DMS114 treated with DMSO at 0.1 percent for 48 hours (cell line): ENCODE results near the gene PLXDC1.

Experiments used
- DNase-seq: peaks from one replicate; lab custom pipeline; 2025; ENCODE audit not compliant: unreplicated experiment; lab: John Stamatoyannopoulos, UW

The PLXDC1 gene

DNA sequence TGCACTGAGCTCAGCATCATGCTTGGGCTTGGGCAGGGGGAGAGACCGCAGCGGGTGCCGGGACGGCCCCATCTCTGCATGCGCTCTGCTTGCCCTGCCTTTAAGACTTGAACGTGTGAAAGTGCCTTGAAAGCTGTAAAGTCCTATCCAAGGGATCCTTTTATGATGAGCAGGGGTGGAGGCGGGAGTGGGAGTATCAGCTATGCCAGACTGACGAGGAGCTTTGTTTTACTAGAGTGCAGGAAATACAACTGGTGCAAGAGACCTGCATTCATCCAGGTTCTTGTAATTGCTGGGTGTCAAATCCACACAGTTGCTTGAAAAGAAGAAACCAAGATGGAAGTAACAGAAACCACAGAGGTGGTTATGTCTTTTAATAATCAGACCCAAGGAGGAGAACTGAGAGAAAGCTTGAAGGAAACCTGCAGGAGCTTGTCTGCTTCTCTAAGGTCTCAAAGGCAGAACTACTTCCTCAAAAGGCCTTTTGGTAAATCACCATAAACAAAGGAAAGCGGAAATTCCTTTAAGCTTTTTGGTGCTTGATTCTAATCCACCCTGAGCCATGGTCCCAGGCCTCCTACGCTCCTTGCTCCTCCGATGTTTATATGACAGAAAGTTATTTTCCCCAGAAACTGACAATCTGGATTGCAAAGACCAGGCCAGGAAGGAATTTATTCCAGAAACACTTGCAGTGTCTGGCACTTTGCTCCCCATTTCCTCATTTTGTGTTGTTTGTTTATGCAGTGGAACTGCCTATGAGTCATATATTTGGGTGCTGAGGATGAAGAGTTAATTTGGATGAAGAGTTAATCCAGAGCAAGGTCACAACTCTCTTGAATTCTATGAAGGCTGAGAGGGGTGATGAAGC, 132.9 kb downstream of the PLXDC1 start:
- DNase-seq, result no peak

DNA sequence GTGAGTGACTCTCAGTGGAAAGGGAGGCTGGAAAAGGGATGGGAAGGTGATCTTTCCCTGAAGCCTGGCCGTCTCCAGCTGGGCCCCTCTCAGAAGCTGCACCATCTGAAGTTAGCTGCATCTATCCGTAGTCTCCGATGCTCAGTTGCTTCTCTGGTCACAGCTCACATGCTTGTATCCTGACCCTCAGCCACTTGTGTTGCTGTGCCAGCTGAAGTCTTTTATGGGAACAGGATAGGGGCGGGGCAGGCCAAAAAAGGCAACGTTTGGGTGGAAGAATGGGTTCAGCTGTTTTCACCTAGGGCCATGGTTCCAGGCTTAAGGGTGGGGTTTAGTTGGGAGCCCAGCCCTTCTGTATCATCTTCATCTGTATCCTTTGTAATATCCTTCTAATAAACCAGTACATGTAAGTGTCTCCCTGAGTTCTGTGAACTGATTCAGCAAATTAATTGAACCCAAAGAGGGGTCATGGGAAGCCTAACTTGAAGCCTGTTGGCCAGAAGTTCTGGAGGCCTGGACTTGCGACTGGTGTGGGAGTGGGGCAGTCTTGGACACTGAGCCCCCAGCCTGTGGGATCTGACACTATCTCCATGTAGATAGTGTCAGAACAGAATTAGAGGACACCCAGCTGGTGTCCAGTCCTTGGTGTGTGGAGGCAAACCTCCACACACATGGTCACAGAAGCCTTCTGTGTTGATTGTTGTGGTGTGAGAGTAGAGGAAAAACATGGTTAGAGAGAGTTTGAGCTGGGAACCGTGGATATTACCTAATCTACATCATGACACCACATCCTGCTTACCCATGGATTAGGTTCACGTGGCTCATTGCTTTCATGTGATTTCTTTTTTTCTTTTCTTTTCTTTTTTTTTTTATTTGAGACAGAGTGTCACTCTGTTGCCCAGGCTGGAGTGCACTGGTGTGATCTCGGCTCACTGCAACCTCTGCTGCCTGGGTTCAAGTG, 135.0 kb downstream of the PLXDC1 start:
- DNase-seq, result no peak

DNA sequence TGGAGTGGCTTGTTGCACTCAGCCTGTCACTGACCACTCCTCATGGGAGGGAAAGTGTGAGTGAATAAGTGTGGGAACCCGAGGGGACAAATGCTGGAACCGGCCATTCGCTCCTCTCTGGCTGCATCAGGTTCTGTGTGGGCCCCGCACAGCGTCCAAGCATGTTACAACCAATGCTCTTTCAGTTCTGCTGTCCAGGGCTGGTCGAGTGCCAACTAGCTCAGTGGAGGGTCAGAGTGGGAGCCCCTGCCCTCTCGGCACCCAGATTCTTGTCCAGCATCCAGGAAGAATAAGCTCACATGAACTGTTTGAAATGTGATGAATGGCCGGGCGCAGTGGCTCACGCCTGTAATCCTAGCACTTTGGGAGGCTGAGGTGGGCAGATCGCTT, 135.9 kb downstream of the PLXDC1 start:
- no peak for DNase-seq

DNA sequence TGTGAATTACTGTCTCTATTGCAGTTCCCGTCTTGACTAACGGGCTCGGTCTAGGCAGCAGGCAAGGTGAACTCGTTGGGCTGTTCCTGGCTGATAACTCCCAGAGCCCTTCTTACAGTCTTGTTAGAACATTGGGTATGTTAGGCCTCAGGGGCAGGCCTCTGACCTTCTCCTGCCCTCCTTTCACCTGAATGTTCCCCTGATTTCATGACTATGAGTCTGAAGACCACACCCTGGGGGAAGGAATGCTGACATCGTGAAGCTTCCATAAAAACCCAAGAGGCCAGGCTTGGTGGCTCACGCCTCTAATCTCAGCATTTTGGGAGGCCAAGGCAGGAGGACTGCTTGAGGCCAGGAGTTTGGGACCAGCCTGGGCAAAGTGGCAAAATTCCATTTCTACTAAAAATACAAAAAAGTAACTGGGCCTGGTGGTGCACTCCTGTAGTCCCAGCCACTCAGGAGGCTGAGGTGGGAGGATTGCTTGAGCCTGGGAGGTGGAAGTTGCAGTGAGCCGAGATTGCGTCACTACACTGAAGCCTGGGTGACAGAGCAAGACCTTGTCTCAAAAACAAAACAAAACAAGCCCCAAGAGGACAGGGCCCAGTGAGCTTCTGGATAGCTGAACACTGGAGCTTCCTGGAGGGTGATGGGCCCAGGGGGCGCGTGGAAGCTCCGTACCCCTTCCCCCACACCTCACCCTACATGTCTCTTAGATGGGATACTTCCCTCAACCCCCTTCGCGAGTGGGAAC, 136.5 kb downstream of the PLXDC1 start:
- DNase-seq, result no peak

DNA sequence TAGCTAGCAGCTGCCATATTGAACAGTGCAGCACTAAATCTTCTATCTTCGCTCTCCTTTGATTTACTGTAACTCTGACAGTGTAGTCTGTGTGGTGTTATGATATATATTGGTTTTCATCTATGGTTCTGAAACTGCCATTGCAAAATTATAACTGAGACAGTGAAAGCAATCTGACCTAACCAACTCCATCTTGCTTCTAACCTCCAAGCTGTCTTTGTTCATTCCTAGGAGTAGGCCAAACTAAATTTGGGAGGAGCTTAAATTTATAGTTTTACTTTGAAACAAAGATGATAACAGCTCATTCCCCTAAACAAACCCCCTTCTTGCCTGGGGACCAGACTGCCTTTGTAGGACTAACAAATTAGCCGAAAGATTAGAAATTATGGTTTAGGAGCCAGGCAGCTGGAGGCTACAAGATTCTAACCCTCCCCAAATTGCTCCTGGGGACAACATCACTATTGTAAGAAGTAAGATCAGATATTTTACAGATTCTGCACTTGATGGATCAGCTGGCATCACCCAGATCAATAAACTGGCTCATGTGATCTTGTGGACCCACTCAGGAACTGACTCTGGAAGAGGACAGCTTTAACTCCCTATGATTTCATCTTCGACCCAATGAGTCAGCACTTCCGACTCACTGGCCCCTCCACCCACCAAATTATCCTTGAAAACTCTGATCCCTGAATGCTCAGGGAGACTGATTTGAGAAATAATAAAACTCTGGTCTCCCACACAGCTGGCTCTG, 137.2 kb downstream of the PLXDC1 start:
- DNase-seq, result no peak
